Adrenal gland (tissue), 12 donors: ENCODE measurements around the gene DRG2. TPM values are rescaled to one million over a fixed set of nuclear protein-coding genes. Genes with fewer than 3 reads are reported as not detected.

Experiments
- DNase-seq, 7 donors: peaks; one replicate each; pipeline ENCODE4 v3.0.0-alpha.2; 2019 to 2020
- H3K27ac ChIP-seq, 5 donors: fragments of 200-600 bp; sonication (generic) in 4 of 5; 1 replicate in 3 of 5; 2 replicates in 2 of 5; pipeline versions ENCODE4 v1.5.1 to v1.8.0; 2016 to 2020; ENCODE audit warnings: mild to moderate bottlenecking in 1 of 5
- H3K27me3 ChIP-seq: fragments of 200-600 bp; 2 replicates; pipeline ENCODE4 v1.8.0; 2021
- H3K36me3 ChIP-seq, 2 donors: fragments of 200-600 bp; replicated peaks in 1 of 2; 1 replicate in 1 of 2; 2 replicates in 1 of 2; pipeline versions ENCODE4 v1.5.1 to v1.8.0; 2018 to 2022
- H3K4me1 ChIP-seq, 2 donors: fragments of 200-600 bp; replicated peaks in 1 of 2; 1 replicate in 1 of 2; 2 replicates in 1 of 2; pipeline versions ENCODE4 v1.5.1 to v1.8.0; 2018 to 2021
- H3K4me3 ChIP-seq, 4 donors: fragments of 200-600 bp; sonication (generic) in 3 of 4; one replicate each; pipeline ENCODE4 v1.5.1; 2016 to 2018
- H3K9me3 ChIP-seq, 3 donors: fragments of 200-600 bp; sonication (generic) in 1 of 3; replicated peaks in 1 of 3; 1 replicate in 2 of 3; 2 replicates in 1 of 3; pipeline versions ENCODE4 v1.5.1 to v1.8.0; 2016 to 2021
- CTCF ChIP-seq, 6 experiments: fragments of 450-650 bp in 4 of 6; fragments of 200-600 bp in 2 of 6; sonication (generic) in 1 of 6; IDR thresholded peaks; 1 replicate in 5 of 6; 2 replicates in 1 of 6; pipeline versions ENCODE4 v1.5.1 to v1.8.0; 2016 to 2021; ENCODE audit warnings: antibody characterized with exemption in 6 of 6, mild to moderate bottlenecking in 2 of 6, moderate library complexity in 1 of 6
- POLR2A ChIP-seq, 2 donors: fragments of 450-650 bp; IDR thresholded peaks; one replicate each; pipeline ENCODE4 v1.6.1; 2017; ENCODE audit warnings: antibody characterized with exemption in 2 of 2, mild to moderate bottlenecking in 2 of 2, moderate library complexity in 1 of 2
- WGBS, 4 donors: extraction: QIAGEN DNeasy Blood & Tissue Kit in 2 of 4; methylation state at CpG; one replicate each; pipeline versions ENCODE4 v1.1.5 to v1.1.7; 2013 to 2017; 5-methylcytosine and 5-hydroxymethylcytosine counted together
- intact Hi-C, 2 donors: fragments of 100-400 bp; cut with DNase I; formaldehyde crosslinking; loops; one replicate each; pipeline versions ENCODE4 v1.14.1 to v1.15.0; 2022 to 2023
- polyA plus RNA-seq, 3 donors: library from polyadenylated mRNA; stranded (reverse); fragments of 200-250 nt in 2 of 3; fragments of 350-450 nt in 1 of 3; fragmentation: Illumina TruSeq in 1 of 3; extraction: RNeasy Lipid Tissue Mini Kit (QIAGEN cat#74804) in 1 of 3; gene quantifications; one replicate each; pipeline ENCODE4 v1.2.3, GENCODE V29; 2013 to 2014
- total RNA-seq, 9 donors: library from RNA; depleted of rRNA in 4 of 9; stranded (reverse); fragments of >200 nt in 4 of 9; fragments of 120-200 nt in 1 of 9; fragmentation: NEBNext Ultra II Directional in 1 of 9; extraction: Animal tissue kit (Norgen Biotek cat#: 25700) in 1 of 9; gene quantifications; one replicate each; pipeline versions ENCODE4 v1.1.0 to v1.2.4, GENCODE V29; 2013 to 2023
- donor health status: healthy with polysubstance abuse.
- donor health status: Bipolar disorder and iron deficiency.
- donor health status: DM: yes; HTN: yes; CAD: no.
- donor health status: DM: no; HTN: no; CAD: no.
- donor health status: DM: no; HTN: no; CAD: no.
- donor health status: DM: yes; HTN: yes; CAD: no.

DRG2 gene
- total and polyA plus RNA-seq, 12 donors, result 17.1 to 97.1 (median 43.5) TPM

- no peak overlapping the region for H3K27ac ChIP-seq
- no peak for DNase-seq
- 94 to 95% (median 94%) methylated on average over 7 to 14 of the region's 14 CpGs for WGBS, 4 donors
- no peaks in the 10 kb centered on the region for H3K27me3 ChIP-seq
- no peaks in the 10 kb centered on the region for H3K9me3 ChIP-seq
- H3K4me1 ChIP-seq, result peaks cover 4 to 12% of the 10 kb centered on the region in 2 donors
- no peaks in the 10 kb centered on the region for H3K36me3 ChIP-seq
- TF ChIP-seq CTCF (IDR thresholded peaks at IDR 0.05) (no peak), POLR2A (IDR thresholded peaks at IDR 0.05) (no peak)
- intact Hi-C loops, result no loop called here
- H3K4me3 ChIP-seq, result no peak overlapping the region
Observed at GRCh38 chr17:18155179-18155578, 67.4 kb downstream of the DRG2 start.

- intact Hi-C loops, result no loop called here
- WGBS, 4 donors, result 60 to 76% (median 69%) methylated on average over 6 to 8 of the region's 8 CpGs
- no peaks in the 10 kb centered on the region for H3K36me3 ChIP-seq
Observed at GRCh38 chr17:18156171-18156975, 68.6 kb downstream of the DRG2 start.

GRCh38 chr17:18156976-18157280, 69.2 kb downstream of the DRG2 start:
- no peak for DNase-seq
- 89 to 95% (median 91%) methylated on average over 7 to 10 of the region's 10 CpGs for WGBS, 4 donors
- H3K4me3 ChIP-seq, result no peak overlapping the region
- H3K9me3 ChIP-seq, result no peaks in the 10 kb centered on the region
- no peaks in the 10 kb centered on the region for H3K27me3 ChIP-seq
- intact Hi-C loops, result no loop called here
- peak overlapping the region in 1 of 5 donors; percentile 30 for H3K27ac ChIP-seq
- TF ChIP-seq CTCF (IDR thresholded peaks at IDR 0.05) (no peak), POLR2A (IDR thresholded peaks at IDR 0.05) (no peak)
- peaks cover 4 to 12% of the 10 kb centered on the region in 2 donors for H3K4me1 ChIP-seq
- no peaks in the 10 kb centered on the region for H3K36me3 ChIP-seq

More at GRCh38 chr17:18156171-18156975, 68.6 kb downstream of the DRG2 start:
- H3K27ac ChIP-seq, result peak overlapping the region in 1 of 5 donors; percentile 30
- DNase-seq, result no peak
- H3K4me3 ChIP-seq, result no peak overlapping the region
- H3K9me3 ChIP-seq, result no peaks in the 10 kb centered on the region
- peaks cover 4 to 12% of the 10 kb centered on the region in 2 donors for H3K4me1 ChIP-seq
- H3K27me3 ChIP-seq, result no peaks in the 10 kb centered on the region
- TF ChIP-seq POLR2A (IDR thresholded peaks at IDR 0.05) (no peak), CTCF (IDR thresholded peaks at IDR 0.05) (no peak)

Other genes starting within 250 kb of the DRG2 start
- gene TOM1L2, start 115.5 kb upstream of the DRG2 start, total RNA-seq, result 100 to 1,000 TPM in 1 of 9 donors, 10 to 100 TPM in 8; 29.6 to 437 (median 76.6) TPM
- 10 to 100 TPM; 41.6 to 64.8 (median 46.5) TPM for gene TOM1L2, start 115.5 kb upstream of the DRG2 start, polyA plus RNA-seq
- 1 to 10 TPM in 7 of 9 donors, under 1 TPM in 2; 0.17 to 9.1 (median 2.9) TPM for gene DRC3, start 115.1 kb upstream of the DRG2 start, total RNA-seq
- gene DRC3, start 115.1 kb upstream of the DRG2 start, polyA plus RNA-seq, result 10 to 100 TPM in 1 of 3 donors, 1 to 10 TPM in 2; 3.2 to 21.3 (median 7.9) TPM
- gene ATPAF2, start 48.8 kb upstream of the DRG2 start, total RNA-seq, result 10 to 100 TPM; 32.5 to 68.6 (median 39.5) TPM
- gene ATPAF2, start 48.8 kb upstream of the DRG2 start, polyA plus RNA-seq, result 10 to 100 TPM; 48.9 to 57.8 (median 51.2) TPM
- gene GID4, start 48.5 kb upstream of the DRG2 start, total RNA-seq, result 10 to 100 TPM in 5 of 9 donors, 1 to 10 TPM in 4; 6.3 to 16.7 (median 11.1) TPM
- 10 to 100 TPM in 1 of 3 donors, 1 to 10 TPM in 2; 4.2 to 10.5 (median 4.3) TPM for gene GID4, start 48.5 kb upstream of the DRG2 start, polyA plus RNA-seq
- 1 to 10 TPM in 1 of 9 donors, under 1 TPM in 6, not detected in 2; 0.44 to 1.0 (median 0.84) TPM for gene MYO15A, start 20.8 kb downstream of the DRG2 start, total RNA-seq
- gene MYO15A, start 20.8 kb downstream of the DRG2 start, polyA plus RNA-seq, result 1 to 10 TPM in 2 of 3 donors, under 1 TPM in 1; 0.57 to 3.5 (median 2.2) TPM
- gene ALKBH5, start 95.9 kb downstream of the DRG2 start, total RNA-seq, result 100 to 1,000 TPM in 8 of 9 donors, 10 to 100 TPM in 1; 52.2 to 154 (median 140) TPM
- 100 to 1,000 TPM in 1 of 3 donors, 10 to 100 TPM in 2; 28.4 to 118 (median 33.8) TPM for gene ALKBH5, start 95.9 kb downstream of the DRG2 start, polyA plus RNA-seq
- 10 to 100 TPM; 14.5 to 65.1 (median 44.3) TPM for gene LLGL1, start 137.7 kb downstream of the DRG2 start, total RNA-seq
- 10 to 100 TPM in 1 of 3 donors, 1 to 10 TPM in 2; 4.1 to 27.8 (median 8.9) TPM for gene LLGL1, start 137.7 kb downstream of the DRG2 start, polyA plus RNA-seq
- gene FLII, start 170.8 kb downstream of the DRG2 start, total RNA-seq, result 100 to 1,000 TPM; 150 to 331 (median 295) TPM
- 100 to 1,000 TPM; 276 to 652 (median 461) TPM for gene FLII, start 170.8 kb downstream of the DRG2 start, polyA plus RNA-seq
- gene MIEF2, start 172.7 kb downstream of the DRG2 start, total RNA-seq, result 10 to 100 TPM; 16.4 to 46.6 (median 27.9) TPM
- gene MIEF2, start 172.7 kb downstream of the DRG2 start, polyA plus RNA-seq, result 10 to 100 TPM in 1 of 3 donors, 1 to 10 TPM in 2; 4.1 to 10.7 (median 9.5) TPM
- 10 to 100 TPM; 20.4 to 59.6 (median 31.3) TPM for gene TOP3A, start 227.0 kb downstream of the DRG2 start, total RNA-seq
- 10 to 100 TPM; 17.8 to 33.0 (median 19.2) TPM for gene TOP3A, start 227.0 kb downstream of the DRG2 start, polyA plus RNA-seq
- 10 to 100 TPM; 11.4 to 21.4 (median 17.8) TPM for gene SMCR8, start 227.3 kb downstream of the DRG2 start, total RNA-seq
- 10 to 100 TPM in 1 of 3 donors, 1 to 10 TPM in 2; 1.7 to 13.8 (median 4.6) TPM for gene SMCR8, start 227.3 kb downstream of the DRG2 start, polyA plus RNA-seq